Measurements from ENCODE around the gene AGFG1. TPM values are rescaled to one million over a fixed set of nuclear protein-coding genes. Genes with fewer than 3 reads are reported as not detected.
A peak's percentile ranks its signal among the peaks of the same experiment; 100 is the strongest.

The AGFG1 gene
- 10 to 100 TPM; 48.4 to 92.1 (median 60.0) TPM for total RNA-seq
- polyA plus RNA-seq = 10 to 100 TPM; 12.0 to 63.6 TPM
- long read RNA-seq, donor 1, full-length matches to known transcripts = 5 of 55 reads
- long read RNA-seq, donor 1, partial matches to known transcripts = 6 of 55 reads
- long read RNA-seq, donor 1, other reads (novel, unspliced or antisense) = 44 of 55 reads
- long read RNA-seq, donor 2, full-length matches to known transcripts = 1 of 6 reads
- long read RNA-seq, donor 2, partial matches to known transcripts = 1 of 6 reads
- long read RNA-seq, donor 2, other reads (novel, unspliced or antisense) = 4 of 6 reads
- long read RNA-seq, donor 3, full-length matches to known transcripts = 13 of 60 reads
- long read RNA-seq, donor 3, partial matches to known transcripts = 2 of 60 reads
- long read RNA-seq, donor 3, other reads (novel, unspliced or antisense) = 45 of 60 reads

DNA sequence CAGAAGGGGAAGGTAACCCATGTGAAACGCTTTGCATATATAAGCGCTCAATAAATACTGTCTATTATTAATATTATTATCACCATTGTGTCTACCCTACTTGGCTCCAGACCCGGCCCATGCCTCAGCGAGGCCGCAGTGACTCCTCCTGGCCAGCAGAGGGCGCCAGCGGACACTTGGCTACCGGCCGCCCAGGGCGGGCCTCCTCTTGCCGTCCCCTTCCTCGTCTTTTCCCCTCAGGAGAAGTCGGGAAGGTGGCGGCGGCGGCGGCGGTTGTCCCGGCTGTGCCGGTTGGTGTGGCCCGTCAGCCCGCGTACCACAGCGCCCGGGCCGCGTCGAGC, at the start of gene AGFG1:
TSS of gene AGFG1 (plus strand) at position 233 of the 341 bp plus-strand sequence. CDS start 266 bp downstream, outside the sequence.
- 0 to 1% (median 0%) methylated on average over 12 to 28 of the region's 28 CpGs for WGBS, 4 donors
- DNase-seq = peak; percentile 84 to 95 (median 85)
- Histone ChIP-seq H3K36me3 (no peaks in the 10 kb centered on the region), H3K9me3 (no peaks in the 10 kb centered on the region), H3K4me3 (peak within 1 kb of the TSS; percentile 69 to 99 (median 90)), H3K27ac (peak within 1 kb of the TSS in 11 of 12 donors; percentile 61 to 91 (median 88)), H3K4me1 (peaks cover 0 to 48% (median 26%) of the 10 kb centered on the region in 12 donors), H3K27me3 (no peaks in the 10 kb centered on the region)
- intact Hi-C loops (cut with DNase I) = loop anchor here in 9 of 10 donors (2.0 to 10.0 kb wide), 11 partner anchors 40 to 295 kb away; partner anchors contain the start of gene MFF (in 2 of the 9)
- TF ChIP-seq, protein P1, sequence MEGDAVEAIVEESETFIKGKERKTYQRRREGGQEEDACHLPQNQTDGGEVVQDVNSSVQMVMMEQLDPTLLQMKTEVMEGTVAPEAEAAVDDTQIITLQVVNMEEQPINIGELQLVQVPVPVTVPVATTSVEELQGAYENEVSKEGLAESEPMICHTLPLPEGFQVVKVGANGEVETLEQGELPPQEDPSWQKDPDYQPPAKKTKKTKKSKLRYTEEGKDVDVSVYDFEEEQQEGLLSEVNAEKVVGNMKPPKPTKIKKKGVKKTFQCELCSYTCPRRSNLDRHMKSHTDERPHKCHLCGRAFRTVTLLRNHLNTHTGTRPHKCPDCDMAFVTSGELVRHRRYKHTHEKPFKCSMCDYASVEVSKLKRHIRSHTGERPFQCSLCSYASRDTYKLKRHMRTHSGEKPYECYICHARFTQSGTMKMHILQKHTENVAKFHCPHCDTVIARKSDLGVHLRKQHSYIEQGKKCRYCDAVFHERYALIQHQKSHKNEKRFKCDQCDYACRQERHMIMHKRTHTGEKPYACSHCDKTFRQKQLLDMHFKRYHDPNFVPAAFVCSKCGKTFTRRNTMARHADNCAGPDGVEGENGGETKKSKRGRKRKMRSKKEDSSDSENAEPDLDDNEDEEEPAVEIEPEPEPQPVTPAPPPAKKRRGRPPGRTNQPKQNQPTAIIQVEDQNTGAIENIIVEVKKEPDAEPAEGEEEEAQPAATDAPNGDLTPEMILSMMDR (IDR thresholded peaks at IDR 0.05) = peak; percentile 96 to 100 (median 99)
- peak in 1 of 2 donors; percentile 65 for TF ChIP-seq POLR2A (IDR thresholded peaks at IDR 0.05)
- peak; percentile 85 to 94 (median 93) for ATAC-seq

- Histone ChIP-seq H3K36me3 (no peaks in the 10 kb centered on the region), H3K27ac (no peak overlapping the region), H3K27me3 (no peaks in the 10 kb centered on the region), H3K9me3 (no peaks in the 10 kb centered on the region), H3K4me1 (no peaks in the 10 kb centered on the region), H3K4me3 (no peak overlapping the region)
- 72 to 74% (median 73%) methylated on average over 10 of the region's 10 CpGs for WGBS, 4 donors
- TF ChIP-seq, protein P1 (IDR thresholded peaks at IDR 0.05) = no peak
- TF ChIP-seq POLR2A (IDR thresholded peaks at IDR 0.05) = no peak
- intact Hi-C loops (cut with DNase I) = no loop called here
- ATAC-seq = no peak
- DNase-seq = no peak
These were observed 48.1 kb upstream of the AGFG1 start for GRCh38 chr2:227423656-227424499.

GRCh38 chr2:227428731-227429285, 43.1 kb upstream of the AGFG1 start:
- Histone ChIP-seq H3K27me3 (no peaks in the 10 kb centered on the region), H3K4me1 (no peaks in the 10 kb centered on the region), H3K36me3 (no peaks in the 10 kb centered on the region), H3K4me3 (no peak overlapping the region), H3K9me3 (peaks cover 0 to 16% (median 11%) of the 10 kb centered on the region in 12 donors), H3K27ac (no peak overlapping the region)
- TF ChIP-seq POLR2A (IDR thresholded peaks at IDR 0.05) = no peak
- TF ChIP-seq, protein P1 (IDR thresholded peaks at IDR 0.05) = no peak
- no peak for DNase-seq
- ATAC-seq = no peak
- intact Hi-C loops (cut with DNase I) = no loop called here
- WGBS, 4 donors = 74 to 81% (median 78%) methylated on average over 8 of the region's 8 CpGs

Data from heart left ventricle (tissue), 16 donors.